Upper lobe of left lung (tissue), 6 donors: ENCODE data around the gene B4GALT4. TPM values are rescaled to one million over a fixed set of nuclear protein-coding genes. Genes with fewer than 3 reads are reported as not detected.

Experiments used
- ATAC-seq, 2 donors: fragments of 200-7000 bp; cut with Tn5 transposase; one replicate each; pipeline ENCODE4 v1.9.1; 2022; ENCODE audit warnings: mild to moderate bottlenecking in 2 of 2, moderate library complexity in 2 of 2; ENCODE audit not compliant: low FRiP score in 2 of 2
- DNase-seq, 2 donors: peaks; one replicate each; pipeline ENCODE4 v3.0.0-alpha.2; 2019 to 2020
- H3K27ac ChIP-seq, 4 donors: fragments of 200-600 bp; sonication (generic); one replicate each; pipeline ENCODE4 v1.5.1; 2016 to 2019
- H3K27me3 ChIP-seq, 4 donors: fragments of 200-600 bp; sonication (generic); one replicate each; pipeline ENCODE4 v1.5.1; 2017 to 2019
- H3K36me3 ChIP-seq, 4 donors: fragments of 200-600 bp; sonication (generic); one replicate each; pipeline ENCODE4 v1.5.1; 2016 to 2019
- H3K4me1 ChIP-seq, 4 donors: fragments of 200-600 bp; sonication (generic); one replicate each; pipeline ENCODE4 v1.5.1; 2018 to 2019
- H3K4me3 ChIP-seq, 4 donors: fragments of 200-600 bp; sonication (generic); one replicate each; pipeline ENCODE4 v1.5.1; 2017 to 2019; ENCODE audit warnings: mild to moderate bottlenecking in 2 of 4, moderate library complexity in 1 of 4
- H3K9me3 ChIP-seq, 4 donors: fragments of 200-600 bp; sonication (generic); one replicate each; pipeline ENCODE4 v1.5.1; 2018 to 2019
- EP300 ChIP-seq, 4 donors: sonication (generic); formaldehyde crosslinking; IDR thresholded peaks; one replicate each; pipeline ENCODE4 v1.5.1; 2017; ENCODE audit warnings: antibody characterized with exemption in 4 of 4, control low read depth in 2 of 4
- POLR2A ChIP-seq, 4 donors: fragments of 450-650 bp; IDR thresholded peaks; one replicate each; pipeline ENCODE4 v1.5.1; 2016 to 2017; ENCODE audit warnings: antibody characterized with exemption in 4 of 4, mild to moderate bottlenecking in 2 of 4
- POLR2AphosphoS5 ChIP-seq, 2 donors: sonication (generic); formaldehyde crosslinking; IDR thresholded peaks; one replicate each; pipeline ENCODE4 v1.5.1; 2017; ENCODE audit warnings: antibody characterized with exemption in 2 of 2
- WGBS, 2 donors: methylation state at CpG; one replicate each; pipeline ENCODE4 v1.1.5; 2017 to 2018; 5-methylcytosine and 5-hydroxymethylcytosine counted together
- total RNA-seq, 6 donors: library from RNA; depleted of rRNA in 4 of 6; stranded (reverse); fragments of >200 nt in 4 of 6; gene quantifications; one replicate each; pipeline versions ENCODE4 v1.1.0 to v1.2.1, GENCODE V29; 2016 to 2021
- TF ChIP-seq, protein P1 (sequence below), 6 experiments: fragments of 450-650 bp in 4 of 6; fragments of 200-600 bp in 2 of 6; sonication (generic) in 2 of 6; IDR thresholded peaks; one replicate each; pipeline ENCODE4 v1.5.1; 2016 to 2019; ENCODE audit warnings: antibody characterized with exemption in 6 of 6
- donor health status: DM: no; HTN: no; CAD: no; lungs with moderate emphysema.
- donor health status: DM: no; HTN: yes; CAD: no; lungs with severe emphysema.

B4GALT4 gene, protein sequence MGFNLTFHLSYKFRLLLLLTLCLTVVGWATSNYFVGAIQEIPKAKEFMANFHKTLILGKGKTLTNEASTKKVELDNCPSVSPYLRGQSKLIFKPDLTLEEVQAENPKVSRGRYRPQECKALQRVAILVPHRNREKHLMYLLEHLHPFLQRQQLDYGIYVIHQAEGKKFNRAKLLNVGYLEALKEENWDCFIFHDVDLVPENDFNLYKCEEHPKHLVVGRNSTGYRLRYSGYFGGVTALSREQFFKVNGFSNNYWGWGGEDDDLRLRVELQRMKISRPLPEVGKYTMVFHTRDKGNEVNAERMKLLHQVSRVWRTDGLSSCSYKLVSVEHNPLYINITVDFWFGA
- 10 to 100 TPM in 5 of 6 donors, 1 to 10 TPM in 1; 7.3 to 24.3 (median 16.6) TPM for total RNA-seq

DNA sequence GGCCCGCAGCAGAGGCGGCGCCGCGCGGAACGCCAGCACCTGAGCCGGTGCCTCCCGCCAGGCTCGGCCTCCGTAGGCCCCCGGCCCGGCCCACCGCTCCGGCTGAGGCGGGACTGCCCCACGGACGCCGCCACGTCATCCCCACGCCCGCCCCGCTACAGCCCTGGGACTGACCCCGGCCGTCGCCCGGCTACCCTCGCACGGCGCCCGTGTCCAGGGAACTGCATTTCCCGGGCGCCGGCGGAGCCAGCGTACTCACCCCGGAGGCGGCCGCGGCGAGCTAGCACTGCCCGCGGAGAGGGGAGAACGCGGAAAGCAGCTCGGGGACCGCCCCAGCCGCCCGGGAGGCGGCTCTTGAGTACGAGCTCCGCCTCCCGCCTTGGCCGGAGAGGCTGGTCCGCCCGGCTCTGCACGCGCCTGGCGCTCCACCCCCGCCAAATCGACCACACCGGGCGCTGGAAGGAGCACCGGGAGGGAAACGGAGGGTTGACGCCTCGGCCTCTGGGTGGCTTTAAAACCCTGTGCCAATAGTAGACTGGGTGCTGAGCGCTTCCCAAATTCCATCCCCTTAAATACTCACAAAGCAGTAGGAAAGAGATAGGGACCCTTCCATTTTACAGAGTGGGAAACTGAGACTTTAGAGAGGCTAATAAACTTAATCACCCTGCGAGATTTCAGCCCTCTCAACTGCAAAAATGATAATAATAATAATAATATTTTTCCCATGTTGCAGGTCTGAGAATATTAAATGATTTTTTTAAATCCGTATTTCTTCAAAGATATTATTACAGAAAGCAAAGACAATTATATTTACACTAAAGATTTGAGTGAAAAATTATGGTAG lies at the start of gene B4GALT4:
Gene B4GALT4 (minus strand): TSS at position 288 of the 844 bp plus-strand sequence. CDS start 10,779 bp downstream, outside the sequence.
- WGBS, 2 donors, result 3 to 6% methylated on average over 16 to 42 of the region's 70 CpGs
- ATAC-seq (peak; percentile 97), DNase-seq (peak; percentile 93 to 97)
- H3K4me1 ChIP-seq, result peaks cover 16 to 38% (median 22%) of the 10 kb centered on the region in 4 donors
- peak within 1 kb of the TSS; percentile 51 to 83 (median 76) for H3K4me3 ChIP-seq
- H3K9me3 ChIP-seq, result no peaks in the 10 kb centered on the region
- no peaks in the 10 kb centered on the region for H3K27me3 ChIP-seq
- H3K36me3 ChIP-seq, result peaks cover 0 to 4% (median 1%) of the 10 kb centered on the region in 4 donors
- TF ChIP-seq, protein P1, sequence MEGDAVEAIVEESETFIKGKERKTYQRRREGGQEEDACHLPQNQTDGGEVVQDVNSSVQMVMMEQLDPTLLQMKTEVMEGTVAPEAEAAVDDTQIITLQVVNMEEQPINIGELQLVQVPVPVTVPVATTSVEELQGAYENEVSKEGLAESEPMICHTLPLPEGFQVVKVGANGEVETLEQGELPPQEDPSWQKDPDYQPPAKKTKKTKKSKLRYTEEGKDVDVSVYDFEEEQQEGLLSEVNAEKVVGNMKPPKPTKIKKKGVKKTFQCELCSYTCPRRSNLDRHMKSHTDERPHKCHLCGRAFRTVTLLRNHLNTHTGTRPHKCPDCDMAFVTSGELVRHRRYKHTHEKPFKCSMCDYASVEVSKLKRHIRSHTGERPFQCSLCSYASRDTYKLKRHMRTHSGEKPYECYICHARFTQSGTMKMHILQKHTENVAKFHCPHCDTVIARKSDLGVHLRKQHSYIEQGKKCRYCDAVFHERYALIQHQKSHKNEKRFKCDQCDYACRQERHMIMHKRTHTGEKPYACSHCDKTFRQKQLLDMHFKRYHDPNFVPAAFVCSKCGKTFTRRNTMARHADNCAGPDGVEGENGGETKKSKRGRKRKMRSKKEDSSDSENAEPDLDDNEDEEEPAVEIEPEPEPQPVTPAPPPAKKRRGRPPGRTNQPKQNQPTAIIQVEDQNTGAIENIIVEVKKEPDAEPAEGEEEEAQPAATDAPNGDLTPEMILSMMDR (IDR thresholded peaks at IDR 0.05), result peak in 3 of 6 experiments; percentile 5 to 25 (median 8)
- peak; percentile 18 to 94 (median 83) for TF ChIP-seq POLR2A (IDR thresholded peaks at IDR 0.05)
- peak in 1 of 4 donors; percentile 35 for TF ChIP-seq EP300 (IDR thresholded peaks at IDR 0.05)
- peak; percentile 48 to 89 for TF ChIP-seq POLR2AphosphoS5 (IDR thresholded peaks at IDR 0.05)
- peak within 1 kb of the TSS; percentile 90 to 97 (median 92) for H3K27ac ChIP-seq

DNA sequence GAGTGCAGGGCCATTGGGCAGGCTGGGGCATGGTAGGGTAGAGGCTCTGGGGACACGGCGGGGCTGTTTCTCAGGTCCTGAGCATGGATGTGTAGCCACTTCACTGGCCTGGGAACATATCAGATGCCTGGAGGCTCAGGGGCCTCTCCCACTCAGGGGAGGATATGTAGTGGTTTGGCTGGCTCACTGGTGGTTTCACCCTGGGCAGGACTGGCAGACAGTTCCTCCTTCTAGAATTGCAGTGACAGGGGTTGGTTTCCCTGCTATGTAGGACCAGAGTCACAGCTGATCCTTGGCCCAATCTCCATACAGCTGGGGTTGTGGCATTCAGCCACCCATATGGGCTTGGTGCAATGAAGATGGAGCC lies 48.7 kb upstream of the B4GALT4 start:
- DNase-seq (no peak), ATAC-seq (peak; percentile 37 to 46)
- 66 to 80% methylated on average over 2 of the region's 2 CpGs for WGBS, 2 donors
- peaks cover 12 to 19% (median 15%) of the 10 kb centered on the region in 4 donors for H3K4me1 ChIP-seq
- no peaks in the 10 kb centered on the region for H3K27me3 ChIP-seq
- no peak overlapping the region for H3K27ac ChIP-seq
- peaks cover 0 to 11% (median 4%) of the 10 kb centered on the region in 4 donors for H3K9me3 ChIP-seq
- TF ChIP-seq POLR2A (IDR thresholded peaks at IDR 0.05) (no peak), EP300 (IDR thresholded peaks at IDR 0.05) (no peak), POLR2AphosphoS5 (IDR thresholded peaks at IDR 0.05) (no peak)
- TF ChIP-seq, protein P1 (IDR thresholded peaks at IDR 0.05), result no peak
- H3K4me3 ChIP-seq, result no peak overlapping the region
- H3K36me3 ChIP-seq, result no peaks in the 10 kb centered on the region

DNA sequence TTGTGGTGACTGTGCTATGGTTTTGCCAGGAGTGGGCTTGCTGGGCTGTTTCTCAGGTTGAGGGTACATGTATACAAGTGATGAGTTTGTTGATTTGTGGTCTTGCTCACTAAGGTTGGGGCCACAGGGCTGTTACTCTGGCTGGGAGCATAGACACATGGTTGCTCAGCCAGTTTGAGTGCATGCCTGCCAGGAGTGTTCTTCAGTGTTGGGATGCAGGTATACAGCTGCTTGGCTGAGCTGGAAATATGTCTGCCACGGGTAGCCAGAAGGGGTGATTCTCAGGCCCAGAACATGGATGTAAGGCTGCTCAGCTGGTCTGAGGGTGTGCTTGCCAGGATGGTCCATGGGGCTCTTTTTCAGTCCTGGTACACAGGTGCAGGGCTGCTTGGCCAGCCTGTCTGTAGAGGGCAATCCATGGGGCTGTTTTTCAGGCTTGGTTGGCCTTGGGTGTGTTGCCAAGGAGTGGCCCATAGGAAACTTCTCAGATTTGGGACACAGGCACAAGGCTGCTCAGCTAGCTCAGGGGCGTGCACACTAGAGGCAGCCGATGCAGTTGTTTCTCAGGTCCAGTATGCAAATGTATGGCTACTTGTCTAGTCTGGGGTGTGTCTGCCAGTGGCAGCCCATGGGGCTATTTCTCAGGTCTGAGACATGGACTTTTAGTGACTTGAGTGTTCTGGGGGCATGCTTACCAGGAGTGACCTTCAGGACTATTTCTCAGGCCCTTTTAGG lies 48.2 kb upstream of the B4GALT4 start:
- TF ChIP-seq, protein P1 (IDR thresholded peaks at IDR 0.05), result no peak
- TF ChIP-seq POLR2A (IDR thresholded peaks at IDR 0.05), result no peak
- no peak for TF ChIP-seq POLR2AphosphoS5 (IDR thresholded peaks at IDR 0.05)
- no peak for TF ChIP-seq EP300 (IDR thresholded peaks at IDR 0.05)
- Histone ChIP-seq H3K4me3 (no peak overlapping the region), H3K27me3 (no peaks in the 10 kb centered on the region), H3K27ac (no peak overlapping the region), H3K9me3 (peaks cover 0 to 11% (median 4%) of the 10 kb centered on the region in 4 donors), H3K4me1 (peaks cover 12 to 19% (median 15%) of the 10 kb centered on the region in 4 donors), H3K36me3 (no peaks in the 10 kb centered on the region)
- 80 to 90% methylated on average over 2 to 3 of the region's 3 CpGs for WGBS, 2 donors
- DNase-seq (no peak), ATAC-seq (no peak)

DNA sequence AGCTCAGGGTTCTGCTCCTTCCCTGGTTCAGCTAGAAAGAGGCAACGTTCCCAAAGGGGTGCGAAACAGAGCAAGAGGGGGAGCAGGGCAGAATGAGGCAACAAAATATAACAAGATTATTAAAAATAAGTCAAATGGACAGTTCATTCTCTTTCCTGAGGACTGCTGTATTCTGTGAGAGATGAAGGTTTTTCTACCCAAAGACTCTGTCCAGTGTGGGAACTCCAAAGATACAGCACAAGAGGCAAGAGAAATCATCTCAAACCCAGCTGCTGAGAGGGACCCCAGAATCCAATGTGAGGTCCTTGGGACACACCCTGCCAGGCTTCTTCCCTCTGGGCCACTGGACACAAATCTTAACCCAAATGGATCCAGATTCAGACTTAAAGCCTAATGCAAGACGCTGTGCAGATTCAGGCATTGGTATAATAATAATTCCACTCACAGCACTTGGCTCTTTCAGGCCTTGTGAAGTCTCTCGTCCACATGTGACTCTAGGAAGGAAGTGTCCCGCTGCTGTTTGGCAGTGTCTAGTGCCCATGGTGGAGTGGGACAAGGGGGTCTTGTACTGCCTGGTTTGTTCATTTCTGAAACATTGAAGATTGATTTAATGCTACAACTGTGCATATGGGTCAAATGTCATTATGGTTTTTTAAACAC lies 39.0 kb upstream of the B4GALT4 start:
- ATAC-seq (no peak), DNase-seq (no peak)
- peaks cover 12 to 27% (median 17%) of the 10 kb centered on the region in 4 donors for H3K4me1 ChIP-seq
- H3K36me3 ChIP-seq, result no peaks in the 10 kb centered on the region
- H3K27me3 ChIP-seq, result no peaks in the 10 kb centered on the region
- peaks cover 0 to 17% (median 7%) of the 10 kb centered on the region in 4 donors for H3K9me3 ChIP-seq
- 53 to 68% methylated on average over 4 to 5 of the region's 5 CpGs for WGBS, 2 donors
- no peak overlapping the region for H3K4me3 ChIP-seq
- TF ChIP-seq, protein P1 (IDR thresholded peaks at IDR 0.05), result no peak
- no peak for TF ChIP-seq POLR2AphosphoS5 (IDR thresholded peaks at IDR 0.05)
- peak overlapping the region; percentile 67 to 85 (median 81) for H3K27ac ChIP-seq
